ENCODE results near the gene DNM3.

Gene DNM3

DNA sequence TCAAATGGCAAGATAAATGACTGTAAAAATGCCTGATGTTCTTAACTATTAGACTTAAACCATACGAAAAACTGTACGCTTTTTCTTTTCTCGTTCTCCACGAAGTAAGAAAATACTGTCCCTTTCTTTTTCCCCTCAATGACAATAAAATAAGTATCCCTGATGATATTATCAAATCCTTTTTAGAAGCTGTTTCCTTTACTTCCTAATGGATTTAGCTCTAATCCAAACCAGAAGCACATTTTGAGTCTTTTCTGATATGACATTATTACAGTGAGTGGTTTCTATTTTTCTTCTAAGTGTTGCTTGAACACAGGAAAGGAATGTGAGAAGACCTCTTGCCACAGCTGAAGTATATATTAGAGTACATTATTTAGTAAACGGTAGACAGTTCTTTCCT, 32.4 kb downstream of the DNM3 start:
- DNase-seq, result no peak

DNA sequence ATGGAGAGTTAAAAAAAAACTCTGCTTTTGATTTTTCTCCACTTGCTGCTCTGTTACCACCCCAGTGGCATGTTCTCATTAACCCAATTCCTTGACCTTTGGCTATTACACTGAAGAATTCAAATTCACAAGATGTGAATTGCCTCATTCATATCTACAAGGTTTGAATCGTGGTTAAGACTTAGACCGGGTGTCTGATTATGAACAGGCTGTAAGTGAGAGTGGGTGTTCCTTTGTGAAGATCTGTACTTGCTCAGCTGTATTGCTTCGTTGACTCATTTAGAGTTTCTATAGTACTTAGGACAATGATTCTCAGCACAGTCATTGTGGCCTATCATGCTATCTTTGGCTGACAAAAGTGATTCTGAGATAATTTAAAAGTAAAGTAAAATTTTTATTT, 36.4 kb downstream of the DNM3 start:
- no peak for DNase-seq

DNA sequence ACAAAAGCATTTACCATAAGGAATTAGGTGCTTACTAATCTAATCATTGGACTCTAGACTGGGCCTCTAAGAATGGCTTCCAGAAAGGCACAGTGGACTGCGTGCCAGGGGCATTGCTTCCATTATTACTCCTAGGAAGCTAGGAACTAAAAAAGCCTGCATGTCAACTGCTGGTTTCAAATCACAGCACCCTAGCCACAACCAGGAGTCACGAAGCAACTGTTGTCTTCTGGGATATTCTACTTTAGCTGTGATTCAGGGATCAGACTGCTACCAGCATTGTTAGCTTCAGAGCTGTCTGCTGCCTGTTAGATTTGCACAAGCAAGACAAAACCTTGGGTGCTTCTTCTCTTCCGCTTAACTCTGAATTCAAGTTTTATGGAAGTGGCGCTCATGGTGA, 38.3 kb downstream of the DNM3 start:
- no peak for DNase-seq

DNA sequence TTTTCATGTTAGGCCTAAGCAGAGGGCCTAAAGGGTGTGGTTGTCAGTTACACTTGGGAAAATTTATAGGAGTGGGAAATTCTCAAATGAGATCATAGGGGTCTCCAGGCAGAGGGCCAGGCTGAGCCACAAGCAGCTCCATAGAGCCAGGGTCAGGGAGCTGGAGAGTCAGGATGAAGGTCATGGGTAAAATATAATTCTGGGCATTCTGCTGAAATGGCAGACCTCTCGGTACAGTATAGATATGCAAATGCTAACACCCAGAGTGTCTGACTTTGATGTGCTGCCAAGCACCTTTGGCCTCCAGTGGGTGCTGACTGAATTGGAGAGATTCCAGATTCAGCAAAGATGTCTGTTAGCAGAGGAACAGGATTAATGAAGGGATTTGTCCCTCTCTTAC, 40.1 kb downstream of the DNM3 start:
- DNase-seq, result no peak

DNA sequence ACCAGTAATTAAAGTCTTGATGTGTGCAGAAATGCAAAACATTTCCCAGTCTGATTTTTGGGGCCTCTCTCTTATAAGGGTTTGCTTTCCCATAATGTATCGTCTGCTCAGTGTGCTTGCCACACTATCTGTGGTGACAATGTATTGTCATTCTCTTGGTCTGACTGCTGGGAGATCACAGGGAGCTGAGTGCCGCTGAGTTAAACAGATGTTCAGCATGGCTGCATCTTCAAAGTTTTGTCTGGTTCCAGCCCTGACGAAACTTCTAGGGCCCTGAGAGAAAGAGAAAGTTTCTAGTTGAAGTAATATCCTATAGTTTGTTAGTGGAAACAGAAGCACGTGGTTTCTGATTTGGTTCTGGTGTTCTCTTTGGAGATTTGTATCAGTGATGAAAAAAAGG, 42.6 kb downstream of the DNM3 start:
- DNase-seq, result no peak

DNA sequence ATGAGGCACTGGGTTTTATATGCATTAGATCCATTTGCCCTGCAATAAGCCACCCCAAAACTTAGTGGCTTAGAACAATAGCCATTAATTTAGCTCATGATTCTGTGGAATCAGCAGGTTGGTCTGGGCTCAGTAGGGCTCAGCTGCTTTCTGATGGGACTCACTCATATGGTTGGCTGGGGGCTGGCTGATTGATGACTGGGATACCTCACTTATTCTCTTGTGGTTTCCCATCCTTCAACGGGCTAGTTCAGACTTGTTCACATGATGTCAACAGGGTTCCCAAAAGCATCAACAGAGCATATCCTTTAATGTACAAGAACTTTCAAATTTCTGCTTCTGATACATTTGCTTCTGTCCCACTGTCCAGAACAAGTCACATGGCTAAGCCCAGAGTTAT, 43.2 kb downstream of the DNM3 start:
- no peak for DNase-seq

DNA sequence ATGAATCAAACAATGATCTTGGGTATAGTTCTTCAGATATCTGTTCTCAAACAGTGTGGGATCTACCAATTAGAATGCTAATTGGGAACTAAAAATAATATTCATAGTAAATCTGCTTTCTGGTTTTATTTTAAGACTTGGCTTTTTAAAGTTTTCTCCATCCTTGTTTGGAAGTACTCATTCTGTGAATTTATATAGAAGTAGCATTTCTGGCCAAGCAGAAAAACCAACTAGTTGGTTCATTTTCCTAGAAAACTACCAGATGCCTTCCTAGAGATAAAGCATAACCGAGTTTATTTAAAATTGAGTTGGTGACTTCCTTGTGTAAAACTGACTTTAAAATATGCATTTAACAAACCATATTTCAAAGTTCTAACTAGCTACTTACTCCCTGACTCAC, 48.8 kb downstream of the DNM3 start:
- no peak for DNase-seq

DNA sequence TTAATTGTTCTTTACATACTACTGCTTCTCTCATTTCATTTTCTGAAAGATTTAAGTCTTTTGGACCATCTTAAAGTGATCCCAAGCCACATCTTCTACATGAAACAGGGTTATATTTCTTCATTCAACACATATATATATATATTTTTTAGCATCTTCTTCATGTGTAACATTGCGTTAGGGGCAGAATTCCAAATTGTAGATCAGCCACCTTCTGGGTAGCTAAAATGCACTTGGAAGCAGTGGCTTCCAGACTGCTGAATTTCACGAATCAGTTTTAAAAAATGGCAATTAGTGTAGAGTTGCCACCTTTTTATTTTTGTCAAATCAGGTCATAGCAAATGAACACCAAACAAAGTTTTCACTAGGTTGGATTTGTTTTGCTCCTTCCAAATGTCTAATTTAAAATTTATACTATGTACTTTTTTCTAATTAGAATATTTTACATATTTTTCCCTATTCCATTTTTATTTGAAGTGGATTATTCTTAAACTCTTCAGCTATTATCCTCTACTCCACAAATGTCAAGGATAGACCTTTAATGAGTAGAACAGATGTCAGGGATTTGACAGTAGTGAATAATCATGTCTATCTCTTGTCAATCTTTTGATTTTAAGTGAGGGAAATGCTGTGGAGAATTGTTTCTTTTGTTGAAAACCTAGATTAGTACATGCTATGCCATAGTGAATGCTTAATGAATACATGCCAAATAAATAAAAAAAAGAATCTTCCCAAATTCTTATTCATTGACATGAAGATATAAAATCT, 55.8 kb downstream of the DNM3 start:
- no peak for DNase-seq

DNA sequence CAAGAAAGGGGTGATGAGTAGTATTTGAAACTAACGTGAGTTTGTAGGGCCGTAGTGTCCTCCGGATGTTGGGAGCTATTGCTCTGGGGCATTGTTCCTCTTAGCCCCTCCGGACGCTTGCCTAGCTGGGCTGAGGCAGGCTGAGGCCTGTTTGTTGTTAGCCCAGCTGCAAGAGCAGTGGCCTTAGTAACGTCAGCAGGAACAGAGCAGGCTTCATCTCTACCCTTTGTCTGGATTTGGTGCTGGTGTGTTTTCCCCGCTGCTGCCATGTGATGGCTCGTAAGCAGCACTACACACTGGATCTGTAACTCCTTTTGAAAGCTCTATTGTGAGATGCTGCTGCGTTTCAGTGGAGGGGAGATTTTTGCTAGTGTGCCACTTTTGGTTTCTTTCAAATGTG, 57.6 kb downstream of the DNM3 start:
- no peak for DNase-seq

DNA sequence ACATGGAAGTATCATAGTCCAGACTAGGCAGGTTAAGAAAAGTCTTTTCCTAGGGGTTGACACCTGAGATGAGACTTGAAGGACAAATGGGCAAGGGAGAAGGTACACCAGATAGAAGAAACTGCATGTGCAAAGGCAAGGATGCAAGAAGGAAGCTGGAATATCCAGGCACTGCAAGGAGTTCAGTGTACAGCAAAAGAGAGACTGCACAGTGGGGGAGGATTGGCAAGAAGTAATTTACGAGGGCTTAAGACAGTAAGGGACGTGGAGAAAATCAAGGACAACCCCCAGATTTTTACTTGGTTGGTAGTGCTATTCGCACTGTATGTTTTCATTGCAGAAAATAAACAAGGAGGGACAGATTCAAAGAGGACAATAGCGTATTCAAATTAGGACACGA, 58.5 kb downstream of the DNM3 start:
- no peak for DNase-seq

DNA sequence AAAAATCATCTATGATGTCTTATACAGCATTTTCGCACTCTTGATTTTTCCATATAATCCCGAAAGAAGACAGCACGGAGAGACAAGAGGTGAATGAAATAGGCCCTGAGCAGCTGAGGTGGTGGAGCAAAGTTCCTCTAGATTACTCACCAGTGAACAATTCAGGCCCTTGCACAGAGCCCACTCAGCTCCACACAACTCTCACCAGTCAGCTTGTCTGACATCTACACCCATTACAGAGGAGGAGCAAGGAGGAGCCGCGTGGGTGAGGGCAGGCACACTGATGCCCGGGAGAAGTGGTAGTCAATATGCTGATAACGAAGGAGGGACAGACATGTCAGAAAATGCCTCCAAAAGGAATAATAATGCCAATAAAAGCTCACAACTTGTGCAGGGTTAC, 59.9 kb downstream of the DNM3 start:
- DNase-seq, result no peak

DNA sequence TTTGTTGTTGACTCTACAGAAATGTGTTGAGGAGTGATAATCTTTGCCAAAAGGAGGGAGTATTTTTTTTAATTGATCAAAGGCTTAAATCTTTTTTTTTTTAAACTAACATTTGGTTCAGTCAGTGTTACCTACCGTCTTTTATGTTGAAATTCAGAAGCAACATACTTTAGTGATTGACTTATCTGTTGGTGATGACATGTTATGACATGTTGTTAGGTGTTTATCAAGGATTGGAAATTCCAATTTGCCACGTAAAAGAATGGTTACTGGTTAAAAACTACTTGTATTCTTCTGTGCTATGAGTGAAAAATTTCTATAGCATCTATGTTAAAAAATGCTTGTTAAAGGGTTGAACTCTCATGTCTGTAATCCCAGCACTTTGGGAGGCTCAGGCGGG, 61.2 kb downstream of the DNM3 start:
- DNase-seq, result no peak

DNA sequence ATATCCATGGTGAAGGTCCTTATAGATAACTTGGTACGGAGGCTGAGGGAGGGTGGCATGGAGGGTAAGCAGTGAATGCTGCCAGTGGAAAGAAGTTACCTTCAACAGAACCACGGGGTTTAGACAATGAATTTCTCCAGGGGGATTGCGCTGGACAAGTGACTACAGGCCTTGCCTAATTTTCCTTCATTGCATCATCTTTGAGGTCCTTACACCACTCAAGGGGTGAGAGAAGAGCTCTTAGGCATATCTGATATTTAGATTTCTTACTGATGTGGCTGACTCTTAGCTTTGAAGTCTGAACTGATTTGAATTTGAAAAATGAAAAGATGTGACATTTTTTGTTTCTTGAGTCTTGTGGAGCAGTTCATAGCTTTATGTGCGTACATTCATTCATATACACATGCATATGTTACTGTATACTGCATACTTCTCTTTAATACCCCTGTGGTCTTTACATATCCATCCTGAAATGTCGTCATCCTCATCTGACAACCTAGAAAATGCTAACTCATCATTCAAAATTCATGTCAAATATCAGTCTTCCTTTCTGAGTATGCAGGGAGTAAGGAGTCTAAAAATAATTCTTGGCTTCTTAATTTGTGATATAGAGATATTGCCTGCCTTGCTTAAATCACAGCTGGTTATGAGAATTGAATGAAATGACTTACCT, 63.6 kb downstream of the DNM3 start:
- DNase-seq, result no peak

DNA sequence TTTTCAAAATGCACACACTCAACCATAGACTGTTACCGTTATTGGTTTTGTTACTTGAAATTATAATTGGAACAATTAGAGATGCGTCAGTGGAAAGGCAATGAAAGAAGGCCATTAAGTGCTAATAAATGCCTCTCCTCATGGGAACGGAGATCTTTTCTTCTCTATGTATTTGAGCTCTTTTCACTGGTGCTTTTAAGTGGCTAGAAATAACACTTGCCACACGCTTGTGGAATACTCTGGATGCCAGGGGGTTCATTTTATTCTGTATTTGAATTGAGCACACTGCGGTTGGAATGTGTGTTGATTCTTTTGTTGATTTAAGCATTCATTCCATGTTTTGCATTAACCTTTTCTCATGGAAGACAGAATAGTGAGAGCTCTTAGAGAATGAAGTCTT, 68.4 kb downstream of the DNM3 start:
- DNase-seq, result no peak

DNA sequence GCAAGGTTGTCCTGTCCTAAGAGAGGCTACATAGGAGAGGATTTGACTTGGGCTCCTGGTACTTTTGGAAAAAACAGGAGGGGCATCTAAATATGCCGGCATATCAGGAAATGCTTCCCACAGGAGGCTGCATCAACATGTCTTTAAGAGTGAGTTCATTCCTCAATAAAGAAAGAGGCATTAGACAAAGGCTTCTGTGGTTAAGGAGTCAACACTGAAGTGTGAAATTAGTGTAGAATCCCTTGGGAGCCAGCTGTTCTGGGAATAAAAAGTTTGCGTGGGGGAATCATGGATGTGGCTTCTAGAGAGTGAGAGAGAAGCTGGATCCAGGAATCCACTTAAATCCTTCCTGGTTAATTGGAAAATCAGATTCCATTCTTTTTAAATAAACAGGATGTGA, 69.5 kb downstream of the DNM3 start:
- DNase-seq, result no peak

DNA sequence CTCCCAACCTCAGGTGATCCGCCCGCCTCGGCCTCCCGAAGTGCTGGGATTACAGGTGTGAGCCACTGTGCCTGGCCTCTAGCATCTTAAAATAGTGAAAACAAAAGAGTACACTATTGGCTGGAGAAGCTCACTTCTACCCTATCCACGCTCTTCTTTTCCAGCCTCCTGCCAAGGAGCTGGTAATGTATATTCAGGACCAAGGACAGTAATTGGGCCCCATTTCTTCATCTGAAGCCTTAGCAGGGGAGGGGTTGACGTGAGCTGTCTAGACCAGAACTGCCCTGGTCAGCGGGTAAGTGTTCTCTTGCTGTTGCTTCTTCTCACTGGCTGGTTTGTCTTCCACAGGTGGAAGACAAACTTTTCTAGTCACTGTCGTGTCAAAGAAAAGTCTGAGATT, 70.2 kb downstream of the DNM3 start:
- no peak for DNase-seq

DNA sequence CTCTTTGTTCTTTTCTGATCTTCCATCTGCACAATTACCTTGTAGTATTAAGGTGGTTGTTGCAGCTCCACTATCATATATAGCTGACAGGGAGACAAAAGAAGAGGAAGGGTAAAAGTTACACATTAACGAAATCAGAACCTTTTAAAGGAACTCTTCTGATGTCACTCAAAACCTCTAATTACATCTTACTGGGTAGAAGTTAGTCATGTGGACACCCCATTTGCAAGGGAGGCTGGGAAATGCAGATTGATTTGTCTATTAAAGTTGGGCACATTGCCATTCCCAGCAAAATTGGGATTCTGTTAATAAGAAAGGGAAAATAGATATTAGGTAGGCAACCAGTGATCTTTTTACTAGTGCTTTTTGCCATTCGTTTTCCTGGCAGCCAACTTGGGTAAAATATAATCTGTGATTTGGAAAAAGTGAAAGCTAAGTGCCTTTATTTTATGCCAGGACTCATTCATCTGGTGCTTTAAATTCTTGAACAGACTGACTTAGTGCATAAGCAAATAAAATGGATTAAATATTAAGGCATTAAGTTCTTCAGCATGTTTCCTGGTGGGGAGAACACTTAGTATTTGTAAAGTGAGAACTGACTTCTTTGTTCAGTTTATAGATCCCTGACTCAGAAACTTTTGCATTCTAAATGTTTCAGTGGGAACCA, 71.3 kb downstream of the DNM3 start:
- DNase-seq, result no peak

DNA sequence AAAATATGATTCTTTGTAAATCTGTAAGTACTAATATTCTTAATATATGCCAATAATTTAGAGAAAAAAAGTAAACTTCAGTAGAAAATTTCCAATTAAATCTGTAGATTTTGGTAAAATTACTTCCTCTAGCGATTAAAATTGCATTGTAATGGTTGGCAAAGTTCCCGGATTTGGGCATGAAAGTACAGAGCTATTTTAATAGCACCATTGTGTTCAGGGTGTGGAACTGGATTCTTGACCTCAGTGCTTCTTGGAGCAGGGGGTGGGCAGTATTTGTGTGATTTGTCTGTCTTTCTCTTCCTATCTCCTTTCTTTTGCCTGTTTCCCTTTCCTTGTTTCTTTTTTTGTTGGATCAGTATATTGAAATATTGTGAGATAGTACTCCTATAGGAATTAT, 72.1 kb downstream of the DNM3 start:
- no peak for DNase-seq

DNA sequence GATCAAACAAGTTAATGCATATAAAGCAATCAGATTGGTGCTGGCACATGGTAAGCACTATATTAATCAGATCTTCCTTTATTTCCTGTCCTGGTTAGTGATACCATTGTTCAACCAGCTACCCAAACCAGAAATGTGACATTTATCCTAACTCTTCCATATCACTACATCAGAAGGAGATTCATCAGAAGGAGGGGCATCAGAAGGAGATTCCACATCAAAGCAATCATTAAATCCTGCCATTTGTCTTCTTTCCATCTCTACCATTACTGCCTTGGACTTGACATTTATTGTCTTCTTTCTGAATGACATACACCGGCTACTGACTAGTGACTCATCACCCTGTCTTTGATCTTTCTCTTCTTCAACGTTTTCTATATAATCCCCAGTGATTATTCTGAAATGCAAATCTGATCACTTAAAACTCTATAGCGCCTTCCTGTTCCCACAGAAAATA, 75.0 kb downstream of the DNM3 start:
- no peak for DNase-seq

DNA sequence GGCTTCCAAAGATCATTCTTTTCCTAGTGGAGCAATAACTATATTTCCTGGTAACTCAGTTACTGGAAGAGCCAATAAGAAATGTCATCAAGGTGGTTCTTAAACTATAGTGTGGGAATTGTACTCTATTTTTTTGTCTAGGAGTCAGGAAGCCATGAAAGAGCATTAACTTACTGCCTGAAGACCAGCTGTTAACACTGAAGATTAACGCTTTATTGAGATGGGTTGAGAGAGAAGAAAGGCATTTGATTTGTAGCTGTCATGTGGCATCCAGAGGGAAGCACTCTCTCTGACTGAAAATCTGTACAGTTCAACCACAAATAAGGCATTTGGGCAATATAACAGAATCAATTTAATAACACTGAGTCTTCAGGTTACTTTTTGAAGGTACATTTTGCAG, 76.0 kb downstream of the DNM3 start:
- no peak for DNase-seq

DNA sequence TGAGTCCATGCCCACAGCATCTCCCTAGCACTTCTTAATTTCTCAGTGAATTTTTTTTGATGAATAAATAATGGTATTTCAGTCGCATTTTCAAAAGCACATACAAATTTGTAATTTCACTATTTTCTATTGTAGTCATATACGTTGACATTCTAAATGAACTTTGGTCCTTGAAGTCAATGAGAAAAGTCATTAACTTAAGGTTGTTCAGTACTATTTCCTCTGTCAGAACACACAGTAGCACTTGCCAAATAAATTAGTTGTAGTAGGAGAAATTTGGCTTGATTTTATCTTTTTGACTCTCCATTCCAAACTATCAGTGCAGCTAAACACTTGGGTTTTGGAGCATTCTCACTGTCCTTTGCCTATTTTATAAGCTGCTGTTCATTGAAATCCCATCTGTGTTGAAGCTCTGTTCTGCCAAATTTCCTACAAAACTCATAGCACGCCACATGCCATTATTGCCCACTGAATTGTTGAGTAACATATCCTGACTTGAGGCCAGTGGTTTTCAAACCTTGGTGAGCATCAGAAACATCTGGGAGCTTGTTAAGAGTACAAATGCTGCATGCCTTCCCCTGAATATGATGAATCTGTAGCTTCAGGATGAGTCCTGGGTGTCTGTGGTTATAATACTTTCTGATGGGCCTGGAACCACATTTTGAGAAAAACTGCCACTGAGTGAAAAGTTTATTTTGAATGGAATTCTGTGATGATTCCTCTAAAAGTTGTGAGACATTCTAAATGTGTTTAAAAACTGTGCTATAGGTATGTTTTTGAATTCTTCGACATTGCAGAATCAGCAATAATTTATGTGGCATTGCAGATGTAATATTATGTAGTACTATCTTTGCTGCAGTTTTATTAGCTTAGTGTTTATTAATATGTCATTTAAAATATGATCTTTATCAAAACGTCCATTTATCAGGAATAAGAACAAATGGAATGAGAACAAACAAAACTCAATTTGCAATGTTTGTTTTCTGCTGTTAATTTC, 78.9 kb downstream of the DNM3 start:
- DNase-seq, result no peak

DNA sequence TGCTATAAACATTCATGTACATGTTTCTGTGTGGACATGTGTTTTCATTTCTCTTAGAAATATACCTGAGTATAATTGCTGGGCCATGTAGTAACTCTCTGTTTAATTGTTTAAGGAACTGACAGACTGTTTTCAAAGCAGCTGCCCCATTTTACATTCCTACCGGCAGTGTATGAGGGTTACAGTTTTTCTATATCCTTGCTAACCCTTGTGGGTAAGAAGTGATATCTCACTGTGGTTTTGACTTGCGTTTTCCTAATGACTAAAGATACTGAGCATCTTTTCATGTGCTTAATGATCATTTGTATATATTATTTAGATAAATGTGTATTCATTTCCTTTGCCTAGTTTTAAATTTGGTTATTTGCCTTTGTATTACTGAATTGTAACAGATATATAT, 81.7 kb downstream of the DNM3 start:
- no peak for DNase-seq

DNA sequence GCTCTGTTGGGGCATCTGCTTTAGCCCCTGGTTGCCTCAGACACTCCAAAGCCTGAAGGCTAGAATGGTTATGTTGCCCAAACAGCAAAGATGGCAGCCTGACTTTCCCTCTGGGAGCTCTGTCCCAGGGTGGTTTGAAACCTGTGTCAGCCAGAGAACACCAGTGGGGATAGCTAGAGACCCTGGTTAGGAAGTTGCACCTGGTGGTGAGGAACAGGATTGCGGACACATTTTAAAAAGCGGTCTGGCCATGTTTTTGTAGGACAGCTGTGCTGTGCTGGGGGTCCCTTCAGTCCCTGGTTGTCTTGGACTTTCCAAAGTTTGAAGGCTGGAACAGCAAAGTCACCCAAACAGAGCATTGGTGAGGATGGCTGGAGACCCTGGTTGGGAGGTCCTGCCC, 87.8 kb downstream of the DNM3 start:
- no peak for DNase-seq

Data from activated CD4-positive, alpha-beta T cell treated with anti-CD3 and anti-CD28 coated beads, Interleukin-2, amount 50 U/mL, for 4 hours (primary cell).